Measurements from ENCODE around the gene WSCD2.

The WSCD2 gene

GRCh38 chr12:108129017-108129812 is at the start of gene WSCD2:
TSS of gene WSCD2 (plus strand) at chr12:108129288. CDS start at chr12:108195833, 66,545 bp downstream.
- no peak for TF ChIP-seq CTCF (IDR thresholded peaks at IDR 0.05; ENCODE audit: low read depth, low read length)
- H3K4me3 ChIP-seq (ENCODE audit: low read depth, low read length) = no peak within 1 kb of the TSS

GRCh38 chr12:108079721-108080120 is 49.4 kb upstream of the WSCD2 start:
- H3K4me3 ChIP-seq (ENCODE audit: low read depth, low read length) = no peak overlapping the region
- no peak for TF ChIP-seq CTCF (IDR thresholded peaks at IDR 0.05; ENCODE audit: low read depth, low read length)

- H3K4me3 ChIP-seq (ENCODE audit: low read depth, low read length) = no peak overlapping the region
- TF ChIP-seq CTCF (IDR thresholded peaks at IDR 0.05; ENCODE audit: low read depth, low read length) = no peak
These were observed 48.7 kb upstream of the WSCD2 start for GRCh38 chr12:108080363-108080762.

GRCh38 chr12:108082485-108082884 is 46.6 kb upstream of the WSCD2 start:
- H3K4me3 ChIP-seq (ENCODE audit: low read depth, low read length) = no peak overlapping the region
- no peak for TF ChIP-seq CTCF (IDR thresholded peaks at IDR 0.05; ENCODE audit: low read depth, low read length)

GRCh38 chr12:108087900-108088299 is 41.2 kb upstream of the WSCD2 start:
- no peak for TF ChIP-seq CTCF (IDR thresholded peaks at IDR 0.05; ENCODE audit: low read depth, low read length)
- no peak overlapping the region for H3K4me3 ChIP-seq (ENCODE audit: low read depth, low read length)

- no peak overlapping the region for H3K4me3 ChIP-seq (ENCODE audit: low read depth, low read length)
- TF ChIP-seq CTCF (IDR thresholded peaks at IDR 0.05; ENCODE audit: low read depth, low read length) = no peak
These were observed 38.8 kb upstream of the WSCD2 start for GRCh38 chr12:108090107-108090899.

Data from WI38 (cell line).